ENCODE data around the gene NOL4L.
A peak's percentile ranks its signal among the peaks of the same experiment; 100 is the strongest.
"Not testable (repeated sequence)": the region's sequence is repeated elsewhere in the genome, so short reads cannot be mapped to it uniquely, and the experiment has no call there.

NOL4L gene

DNA sequence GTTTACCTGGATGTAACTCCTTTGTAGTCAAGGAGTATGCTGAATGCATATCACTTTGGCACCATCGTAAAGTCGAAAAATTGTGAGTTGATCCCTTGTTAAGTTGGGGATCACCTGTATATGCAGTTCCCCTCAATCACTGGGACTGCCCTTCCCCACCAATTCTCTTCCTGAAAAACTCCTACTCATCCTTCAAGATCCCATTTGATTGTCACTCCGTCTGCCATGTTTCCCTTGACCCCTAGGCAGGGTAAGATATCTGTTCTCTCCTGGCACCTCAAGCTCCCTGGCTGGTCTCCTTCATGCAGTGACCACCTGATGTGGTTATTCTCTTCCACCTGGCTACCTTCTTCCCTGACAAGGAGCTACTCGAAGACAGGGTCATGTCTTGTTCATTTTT, 10.0 kb upstream of the NOL4L start:
- no peak for DNase-seq

DNA sequence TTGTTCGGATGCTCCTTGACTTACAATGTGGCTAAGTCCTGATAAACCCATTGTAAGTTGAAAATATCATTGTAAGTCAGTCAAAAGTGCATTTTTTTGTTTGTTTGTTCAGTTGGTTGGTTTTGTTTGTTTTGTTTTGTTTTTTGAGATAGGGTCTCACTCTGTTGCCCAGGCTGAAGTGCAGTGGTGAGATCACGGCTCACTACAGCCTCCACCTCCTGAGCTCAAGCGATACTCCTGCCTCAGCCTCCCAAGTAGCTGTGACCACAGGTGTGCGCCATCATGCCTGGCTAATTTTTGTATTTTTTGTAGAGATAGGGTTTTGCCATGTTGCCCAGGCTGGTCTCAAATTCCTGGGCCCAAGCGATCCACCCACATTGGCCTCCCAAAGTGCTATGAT, 9.5 kb upstream of the NOL4L start:
- DNase-seq: not testable (repeated sequence)

DNA sequence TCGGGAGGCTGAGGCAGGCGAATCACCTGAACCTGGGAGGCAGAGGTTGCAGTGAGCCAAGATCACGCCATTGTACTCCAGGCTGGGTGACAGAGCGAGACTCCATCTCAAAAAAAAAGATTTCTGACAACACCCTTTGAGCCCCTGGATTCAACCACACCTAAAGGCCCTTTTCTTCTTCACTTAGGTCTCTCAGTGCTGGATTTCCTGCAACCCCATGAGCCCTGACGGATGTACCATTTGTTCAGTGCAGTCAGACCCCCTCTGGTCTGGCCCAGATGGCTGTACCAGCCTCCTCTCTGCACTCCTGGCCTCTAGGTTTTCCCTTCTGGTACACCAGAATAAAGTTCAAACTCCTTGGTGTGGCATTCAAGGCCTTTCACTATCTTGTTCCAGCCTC, 9.1 kb upstream of the NOL4L start:
- no peak for DNase-seq

DNA sequence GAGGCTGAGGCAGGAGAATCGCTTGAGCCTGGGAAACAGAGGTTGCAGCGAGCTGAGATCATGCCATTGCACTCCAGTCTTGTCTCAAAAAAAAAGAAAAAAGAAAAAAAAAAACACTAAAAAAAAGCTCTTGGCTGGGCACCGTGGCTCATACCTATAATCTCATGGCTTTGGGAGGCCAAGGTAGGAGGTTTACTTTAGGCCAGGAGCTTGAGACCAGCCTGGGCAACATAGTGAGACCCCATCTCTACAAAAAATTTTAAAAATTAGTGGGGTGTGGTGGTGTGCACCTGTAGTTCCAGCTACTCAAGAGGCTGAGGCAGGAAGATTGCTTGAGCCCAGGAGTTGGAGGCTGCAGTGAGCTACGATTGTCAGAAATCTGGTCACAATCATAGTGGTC, 7.5 kb upstream of the NOL4L start:
- not testable (repeated sequence) for DNase-seq

DNA sequence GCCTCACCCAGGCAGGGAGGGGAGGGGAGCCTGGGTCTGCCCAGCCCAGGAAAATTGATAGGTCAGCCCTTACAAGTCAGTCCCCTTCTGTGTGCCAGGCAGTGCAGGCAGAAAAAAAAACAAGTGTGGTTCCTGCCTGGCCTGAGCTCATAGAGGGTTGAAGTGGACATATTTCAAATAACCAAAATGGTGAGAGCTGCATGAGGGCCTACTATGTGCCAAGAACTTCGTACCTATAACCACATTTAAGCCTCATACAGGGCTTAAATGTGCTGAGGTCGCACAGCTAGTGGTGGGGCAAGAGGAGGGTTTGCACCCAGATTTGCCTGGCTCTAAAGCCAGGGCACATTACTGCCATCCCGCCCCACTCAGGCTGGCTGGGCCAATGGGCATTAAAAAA, 6.9 kb upstream of the NOL4L start:
- no peak for DNase-seq

DNA sequence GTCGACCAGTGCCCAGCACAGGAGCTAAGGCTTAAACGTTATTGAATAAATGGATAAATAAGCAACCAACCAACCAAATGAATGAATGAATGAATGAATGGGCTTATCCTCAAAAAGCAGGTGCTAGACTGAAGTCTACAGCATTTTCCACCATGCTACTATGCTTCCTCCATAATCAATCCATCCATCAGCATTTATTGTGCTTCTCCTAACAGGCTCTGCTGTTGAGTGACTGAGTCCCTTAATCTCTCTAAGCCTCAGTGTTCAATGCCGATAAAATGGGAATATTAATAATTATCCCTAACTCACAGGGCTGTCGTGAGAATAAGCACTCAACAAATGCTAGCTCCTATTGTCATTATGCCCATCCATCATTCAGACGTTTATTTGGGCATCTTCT, 4.6 kb upstream of the NOL4L start:
- DNase-seq: no peak

DNA sequence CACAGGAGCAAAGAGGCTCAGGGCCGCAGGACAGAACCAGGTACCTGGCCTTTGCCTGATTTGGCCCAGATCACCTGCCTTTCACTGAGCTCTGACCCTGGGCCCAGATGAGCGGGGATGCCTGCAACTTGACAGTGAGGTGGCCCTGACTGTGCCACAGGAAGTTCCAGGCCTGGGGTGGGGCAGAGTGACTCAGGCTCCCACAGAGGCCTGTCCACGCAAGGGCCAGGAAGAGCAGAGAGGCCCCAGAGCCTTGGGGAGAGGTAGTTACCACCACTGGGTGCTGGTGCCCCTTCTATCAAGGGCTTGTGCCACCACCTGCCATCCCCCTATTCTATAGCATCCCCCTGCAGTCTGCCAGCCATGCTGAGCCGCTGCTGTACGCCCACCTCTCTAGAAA, 4.1 kb upstream of the NOL4L start:
- DNase-seq: no peak

DNA sequence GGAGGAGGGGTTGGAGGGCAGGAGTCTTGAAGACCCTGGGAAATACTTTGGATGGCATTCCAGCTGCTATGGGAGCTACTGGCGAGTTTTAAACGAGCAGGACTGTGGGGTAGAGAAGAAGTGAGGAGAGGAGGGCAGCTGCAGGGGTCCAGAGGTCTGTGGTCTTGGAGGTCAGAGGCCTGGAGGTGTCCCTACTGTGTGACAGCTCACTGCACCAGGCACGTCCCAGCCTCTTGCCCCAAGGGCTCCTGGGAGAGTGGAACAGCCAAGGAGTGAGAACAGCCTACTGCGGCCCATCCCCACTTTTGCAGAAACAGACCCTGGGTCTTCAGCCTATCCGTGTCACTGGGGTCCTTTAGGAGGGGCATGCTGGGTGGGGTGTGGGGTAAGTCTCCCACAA, 2.9 kb upstream of the NOL4L start:
- DNase-seq: no peak

DNA sequence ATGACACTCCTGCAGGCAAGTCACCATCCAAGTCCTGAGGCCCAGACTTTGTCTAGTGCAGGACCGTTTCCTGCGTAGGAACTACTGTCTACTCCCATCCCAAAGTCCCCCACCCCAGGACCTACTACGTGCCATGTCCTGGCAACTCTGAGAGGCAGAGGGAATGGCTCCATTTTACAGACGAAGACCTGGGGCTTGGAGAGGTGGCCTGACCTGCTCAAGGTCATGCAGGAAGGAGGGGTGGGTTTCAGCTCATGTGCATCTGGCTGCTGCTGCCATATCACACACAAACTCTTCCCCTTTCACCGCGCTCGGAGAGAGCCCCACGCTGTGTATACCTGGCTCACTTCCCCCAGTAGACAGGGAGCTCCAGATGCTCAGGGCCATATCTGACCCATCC, 1.2 kb upstream of the NOL4L start:
- DNase-seq: no peak

DNA sequence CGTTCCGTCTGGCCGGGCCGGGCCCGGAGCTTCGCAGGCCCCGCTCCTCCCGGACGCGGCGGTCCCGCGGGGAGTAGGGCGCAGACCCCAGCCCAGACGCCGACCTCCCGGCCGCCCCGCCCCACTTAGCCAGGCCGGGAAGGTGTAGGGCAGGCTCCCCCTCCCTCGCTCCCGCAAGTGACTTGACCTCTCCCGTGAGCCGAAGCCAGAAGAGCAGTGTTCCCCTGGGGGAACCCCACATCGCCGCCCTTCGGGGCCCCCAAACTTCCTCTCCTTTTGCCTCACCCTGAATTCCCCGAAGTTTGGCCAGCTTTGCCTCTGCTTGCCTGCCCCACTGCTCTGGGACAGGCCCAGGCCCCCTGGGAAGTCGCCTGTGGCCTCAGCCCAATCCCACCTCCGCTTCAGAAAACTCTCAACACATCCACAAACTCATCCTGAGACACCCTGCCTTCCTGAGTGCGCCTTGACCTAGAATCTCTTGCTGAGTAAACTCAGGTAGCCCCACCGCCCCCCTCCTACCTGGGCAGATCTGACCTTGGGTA, 524 bp upstream of the NOL4L start:
- DNase-seq: peak; percentile 35

DNA sequence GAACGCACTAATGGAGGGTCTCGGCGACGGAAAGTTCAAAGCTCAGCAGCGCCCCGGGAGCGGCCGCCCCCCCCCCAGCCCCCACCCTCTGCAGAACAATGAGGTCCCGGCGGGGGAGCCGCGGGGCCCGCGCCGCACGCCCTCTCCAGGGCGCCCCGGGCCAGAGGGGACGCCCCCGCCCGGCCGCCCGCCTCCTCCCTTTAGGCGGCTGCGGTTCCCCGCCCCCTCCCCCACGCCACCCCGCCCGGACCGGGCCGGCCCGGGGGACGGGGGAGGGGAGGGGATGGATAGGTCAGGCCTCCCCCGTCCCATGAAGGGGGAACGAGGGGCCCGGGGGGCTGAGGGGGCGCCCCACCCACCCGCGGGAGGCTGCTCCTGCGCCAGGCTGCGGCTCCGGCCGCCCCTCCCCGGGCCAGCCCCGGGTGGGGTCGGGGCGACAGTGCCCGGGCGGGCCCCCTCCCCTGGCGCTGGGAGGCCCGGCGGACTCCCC, 1.5 kb downstream of the NOL4L start:
- DNase-seq: no peak

DNA sequence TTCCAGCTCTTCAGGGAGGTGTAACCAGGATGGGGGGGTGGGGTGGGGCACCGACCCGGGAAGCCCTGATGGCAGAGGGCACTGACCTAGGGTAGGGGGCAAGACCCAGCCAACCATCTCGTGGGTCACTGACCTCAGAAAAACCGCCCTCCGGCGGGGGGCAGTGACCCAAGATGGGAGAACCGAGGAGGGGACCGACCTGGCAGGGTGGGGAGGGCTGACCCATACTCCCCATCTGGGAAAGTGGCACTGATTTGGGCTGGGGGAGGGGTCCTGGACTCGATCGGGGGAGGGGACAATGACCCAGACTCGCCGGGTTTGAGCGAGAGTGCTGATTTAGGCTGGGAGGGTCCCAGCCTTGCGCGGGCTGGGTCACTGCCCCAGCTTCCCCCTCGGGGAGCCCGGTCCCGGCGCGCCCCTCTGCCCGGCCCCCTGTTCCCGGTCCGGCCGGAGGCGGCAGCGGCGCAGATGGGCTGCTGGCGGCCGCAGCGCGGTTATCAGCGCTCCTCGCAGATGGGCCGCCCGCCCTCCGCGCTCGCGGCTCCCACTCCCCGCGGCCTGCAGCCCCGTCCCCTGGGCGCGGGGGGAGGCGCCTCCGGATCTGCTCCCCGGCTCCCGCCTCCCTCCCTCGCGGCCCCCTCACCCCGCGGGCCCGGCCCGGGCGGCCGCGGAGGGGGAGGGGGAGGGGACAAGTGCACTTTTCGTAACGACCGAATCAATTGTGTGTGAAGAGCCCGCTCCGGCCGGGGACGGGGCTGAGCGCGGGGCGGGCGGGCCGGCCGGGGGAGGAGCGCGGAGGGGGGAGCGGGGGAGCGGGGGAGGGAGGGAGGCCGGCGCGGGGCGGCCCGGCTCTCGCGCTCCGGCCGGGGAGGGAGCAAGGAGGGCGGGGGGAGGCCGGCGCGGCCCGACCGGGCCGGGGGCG, 2.2 kb downstream of the NOL4L start:
- DNase-seq: peak; percentile 46

DNA sequence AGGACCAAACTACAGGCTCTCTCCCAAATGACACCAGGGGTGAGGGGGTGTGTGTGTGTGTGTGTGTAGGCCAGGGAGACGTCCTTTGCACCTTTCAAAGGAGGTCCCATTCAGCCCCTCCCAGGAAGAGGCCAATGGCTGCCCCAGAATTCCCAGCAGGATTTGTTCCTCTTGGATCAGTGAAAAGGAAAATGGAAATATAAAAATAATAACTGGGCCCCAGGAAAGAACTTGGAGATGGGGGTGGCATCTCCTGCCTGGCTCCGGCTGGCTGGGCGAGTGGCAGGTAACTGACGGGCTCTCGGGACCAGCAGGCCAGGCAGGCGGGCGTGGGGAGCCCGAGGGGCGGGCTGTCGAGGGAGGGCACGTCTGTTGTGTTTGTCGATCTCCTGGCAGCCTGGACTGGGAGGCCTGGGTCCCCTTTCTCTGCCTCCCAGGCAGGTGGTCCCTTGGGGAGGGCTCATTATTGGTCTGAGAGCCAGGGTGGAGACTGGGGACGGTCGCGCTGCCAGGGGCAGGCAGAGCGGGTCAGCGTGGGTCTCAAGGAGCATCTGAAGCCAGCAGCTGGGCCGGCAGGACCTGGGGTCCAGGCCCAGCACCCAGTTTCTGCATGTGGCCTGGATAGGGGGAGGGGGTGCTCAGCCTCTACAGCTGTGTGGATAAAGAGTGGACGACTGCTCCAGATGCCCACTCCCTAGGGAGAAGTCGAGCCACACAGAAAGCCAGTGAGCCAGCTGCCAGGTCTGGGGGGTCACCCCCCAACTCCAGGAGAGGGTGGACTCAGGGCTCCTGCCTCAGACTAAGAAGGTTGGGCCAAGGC, 3.1 kb downstream of the NOL4L start:
- DNase-seq: no peak

DNA sequence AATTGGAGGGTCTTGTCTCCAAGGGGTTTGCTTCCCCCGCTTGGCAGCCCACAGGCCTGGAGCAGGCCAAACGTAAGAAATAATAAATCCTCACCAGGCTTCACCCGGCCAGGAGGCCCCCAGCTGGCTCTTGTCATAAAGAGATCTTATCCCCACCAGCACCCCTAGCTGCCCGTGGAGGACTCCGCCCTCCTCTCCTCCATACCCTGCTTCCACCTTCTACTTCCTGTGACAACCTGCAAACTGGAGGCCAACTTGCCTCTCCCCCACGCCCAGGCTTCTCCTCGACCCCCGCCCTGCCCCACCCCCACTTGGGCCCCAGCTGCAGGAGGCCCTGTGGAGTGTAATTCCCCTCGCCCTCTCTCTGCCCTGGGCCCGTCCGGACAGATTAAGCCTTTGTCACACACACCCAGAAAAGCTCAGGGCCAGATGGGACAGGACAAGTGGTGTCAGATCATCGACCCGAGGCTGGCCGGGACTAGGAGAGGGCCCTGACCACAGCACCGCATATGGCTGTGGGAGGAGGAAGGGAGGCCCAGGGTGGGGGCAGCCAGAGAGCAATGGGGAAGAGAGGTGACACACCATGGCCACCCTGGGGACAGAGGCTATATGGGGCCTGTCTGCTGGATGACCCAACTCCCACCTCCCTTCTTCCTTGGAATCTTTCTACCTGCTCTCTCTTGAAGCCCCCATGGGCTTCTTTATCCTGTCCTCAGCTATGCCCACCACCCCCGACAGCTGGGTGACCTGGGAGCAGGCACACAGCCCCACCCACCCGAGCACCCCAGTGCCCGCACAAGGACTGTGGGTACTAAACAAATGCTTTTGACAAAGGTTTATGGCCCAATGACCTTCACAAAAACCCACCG, 3.9 kb downstream of the NOL4L start:
- DNase-seq: peak; percentile 52

DNA sequence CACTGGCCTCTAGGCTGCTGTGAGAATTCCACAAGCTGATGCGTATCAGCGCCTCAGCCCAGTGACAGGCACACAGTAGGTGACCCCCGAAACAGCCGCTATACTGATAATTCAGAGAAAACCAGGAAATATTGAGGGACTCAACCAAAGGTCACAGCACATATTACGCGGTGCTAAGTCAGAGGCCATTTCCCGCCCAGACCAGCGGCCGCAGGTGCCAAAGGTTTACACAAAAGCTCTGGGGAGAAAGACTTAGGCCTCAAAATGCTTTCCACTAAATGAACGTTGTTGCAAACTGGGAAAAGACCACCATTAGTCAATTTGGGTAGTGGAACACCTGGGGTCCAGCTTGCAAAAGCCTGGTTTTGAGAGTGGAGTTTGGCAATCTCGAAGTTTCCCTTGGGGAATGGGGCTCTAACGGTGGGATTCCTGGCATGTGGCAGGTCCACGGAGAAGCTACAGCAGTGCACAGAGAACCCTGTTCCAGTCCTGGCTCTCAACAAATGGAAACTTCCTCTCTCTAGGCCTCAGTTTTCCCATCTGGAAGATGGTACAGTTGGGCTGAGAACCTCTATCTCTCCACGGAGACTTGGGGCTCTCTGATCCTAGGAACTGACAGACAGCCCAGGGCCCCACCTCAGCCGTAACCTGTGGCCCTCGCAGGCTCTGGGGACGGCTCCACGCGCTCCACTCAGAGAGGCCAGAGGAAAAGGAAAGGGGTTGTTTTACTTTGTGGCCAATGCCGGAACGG, 4.7 kb downstream of the NOL4L start:
- no peak for DNase-seq

DNA sequence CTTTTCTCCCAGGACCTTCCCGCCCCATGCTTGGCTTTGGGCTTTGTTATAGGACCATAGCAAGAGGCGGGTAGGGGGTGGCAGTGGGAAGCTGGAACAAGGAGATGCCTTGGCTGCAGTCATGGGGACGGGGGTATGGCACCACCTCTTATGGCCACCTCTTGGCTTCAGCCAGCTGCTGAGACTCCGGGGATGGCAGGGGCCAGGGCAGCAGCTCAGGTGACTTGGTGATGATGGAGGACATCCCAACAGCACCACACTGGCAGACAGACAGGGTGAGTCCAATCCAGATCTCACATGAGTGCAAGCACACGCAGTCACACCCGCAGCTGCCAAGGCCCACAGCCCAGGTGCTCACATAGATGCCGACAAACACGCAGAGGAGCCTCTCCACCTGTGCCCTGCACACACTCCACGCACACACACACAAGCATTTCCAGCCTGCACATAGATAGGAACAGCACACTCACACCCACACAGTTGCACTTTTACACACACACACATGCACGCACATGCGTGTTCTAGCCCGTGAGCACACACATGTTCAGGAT, 6.2 kb downstream of the NOL4L start:
- DNase-seq: no peak

DNA sequence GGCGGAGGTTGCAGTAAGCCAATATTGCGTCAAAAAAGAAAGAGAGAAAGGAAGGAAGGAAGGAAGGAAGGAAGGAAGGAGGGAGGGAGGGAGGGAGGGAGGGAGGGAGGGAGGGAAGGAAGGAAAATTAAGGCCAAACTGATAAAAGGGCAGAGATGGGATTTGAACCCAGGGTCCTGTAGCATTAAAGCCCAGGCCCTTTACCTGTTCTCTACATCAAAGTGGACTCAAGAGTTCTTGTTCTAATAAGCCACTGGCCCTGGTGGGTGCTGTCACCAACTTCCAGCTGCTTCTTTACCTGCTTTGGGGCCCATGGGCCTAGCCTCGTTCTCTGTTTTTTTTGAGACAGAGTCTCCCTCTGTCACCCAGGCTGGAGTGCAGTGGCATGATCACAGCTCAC, 7.1 kb downstream of the NOL4L start:
- DNase-seq: not testable (repeated sequence)

DNA sequence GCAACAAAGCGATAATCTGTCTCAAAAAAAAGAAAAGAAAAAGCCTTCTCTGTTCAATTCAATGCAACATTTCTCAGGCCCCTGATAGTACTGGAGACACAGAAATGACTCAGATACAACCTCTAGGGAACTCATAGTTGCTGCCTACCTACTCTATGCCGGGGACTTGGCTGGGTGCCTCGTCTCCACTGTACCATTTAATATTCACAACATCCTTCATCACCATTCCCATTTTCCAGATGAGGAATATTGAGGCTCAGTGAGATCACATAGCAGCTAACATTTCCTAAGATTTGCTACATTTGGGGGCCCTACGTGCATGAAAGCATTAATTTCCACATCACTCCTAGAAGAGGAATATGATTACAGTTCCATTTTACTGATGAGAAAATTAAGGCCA, 7.5 kb downstream of the NOL4L start:
- no peak for DNase-seq

DNA sequence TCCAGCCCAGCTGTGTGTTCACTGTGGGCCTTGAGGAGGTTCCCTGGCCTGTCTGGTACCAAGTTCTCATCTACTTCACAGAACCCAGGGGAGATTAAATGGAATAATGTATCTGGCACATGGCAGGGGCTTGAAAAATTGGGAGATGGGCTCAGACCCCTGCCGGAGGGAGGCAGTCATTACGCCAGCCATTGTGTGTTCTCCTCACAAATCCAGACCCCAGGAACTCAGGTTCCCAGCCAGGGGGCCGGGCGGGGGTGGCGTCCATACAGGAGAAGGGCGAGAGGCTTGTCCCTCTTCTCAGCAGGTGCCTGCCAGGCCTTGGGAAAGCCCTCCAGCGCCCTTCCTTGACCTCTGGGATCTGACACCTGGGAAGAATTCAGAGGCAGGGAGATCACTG, 8.1 kb downstream of the NOL4L start:
- DNase-seq: no peak

DNA sequence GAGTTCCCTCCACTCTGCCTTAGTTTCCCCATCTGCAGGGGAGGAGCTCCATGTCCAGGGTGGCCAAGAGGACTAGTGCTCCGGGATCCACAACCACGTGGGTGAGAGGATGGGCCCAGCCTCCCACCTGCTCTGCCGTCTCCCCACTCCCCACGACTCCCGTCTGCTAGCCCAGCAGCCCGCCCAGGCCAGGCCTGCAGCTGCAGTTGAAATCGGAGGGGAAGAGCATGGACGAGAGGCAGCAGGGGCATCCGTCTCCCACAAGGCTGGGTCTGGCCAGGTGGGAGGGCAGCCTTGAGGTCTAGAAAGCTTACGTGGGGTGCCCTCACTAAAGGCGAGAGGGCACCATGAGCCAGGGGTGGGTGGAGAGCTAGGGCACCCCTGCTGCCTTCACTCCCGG, 8.6 kb downstream of the NOL4L start:
- no peak for DNase-seq

DNA sequence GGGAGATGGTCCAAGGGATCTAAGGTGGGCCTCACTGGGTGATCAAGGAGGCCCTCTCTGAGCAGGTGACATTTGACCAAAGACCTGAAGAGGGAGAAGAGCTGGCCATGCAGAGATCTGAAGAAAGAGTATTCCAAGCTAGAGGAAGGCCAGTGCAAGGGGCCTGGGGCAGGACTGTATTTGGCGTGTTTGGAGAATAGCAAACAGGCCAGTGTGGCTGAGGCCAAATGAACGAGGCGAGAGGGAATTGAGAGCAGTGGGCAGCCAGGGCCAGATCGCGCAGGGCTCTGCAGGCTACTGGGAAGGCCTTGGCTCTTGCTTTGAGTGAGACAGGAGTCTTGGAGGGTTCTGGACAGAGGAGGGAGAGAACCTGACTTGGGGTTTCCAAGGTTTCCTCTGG, 9.3 kb downstream of the NOL4L start:
- DNase-seq: no peak

DNA sequence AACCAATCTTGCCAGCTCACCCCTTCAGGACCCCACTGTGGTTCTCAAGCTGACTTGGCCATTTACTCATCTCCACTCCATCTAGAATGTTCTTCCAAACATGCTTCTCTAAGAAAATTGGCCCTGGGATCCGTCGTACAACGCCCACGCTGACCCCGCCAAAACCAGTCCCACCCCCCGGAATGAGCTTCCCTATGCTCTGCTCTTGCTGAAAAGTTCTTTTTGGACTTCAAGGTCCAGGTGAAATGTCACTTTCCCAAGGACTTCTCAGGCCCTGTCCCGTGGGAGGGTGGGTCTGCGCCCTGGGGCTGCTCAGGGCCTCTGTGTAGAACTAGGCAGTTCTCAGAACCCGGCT, 9.9 kb downstream of the NOL4L start:
- DNase-seq: no peak

Data from stimulated activated CD8-positive, alpha-beta memory T cell treated with anti-CD3 and anti-CD28 coated beads, Interleukin-4, amount 100 ng/mL, for 48 hours (primary cell).